SK-N-SH treated with all-trans-retinoic acid at 6 μM for 48 hours (cell line): ENCODE data around the gene MRPL46.

Experiments
- ATAC-seq: fragments of 200-7000 bp; cut with Tn5 transposase; 3 replicates; pipeline ENCODE4 v1.9.1; 2020; ENCODE audit warnings: mild to moderate bottlenecking, moderate library complexity
- ARNTL ChIP-seq: fragments of 450-650 bp; formaldehyde crosslinking; IDR thresholded peaks from 2 replicates; pipeline ENCODE4 v1.5.0; 2020; ENCODE audit warnings: low read depth, mild to moderate bottlenecking, moderate library complexity, borderline replicate concordance
- BACH2 ChIP-seq: fragments of 250-450 bp; sonication (Bioruptor Pico); IDR thresholded peaks from 2 replicates; pipeline ENCODE4 v1.9.0; 2021; ENCODE audit warnings: mild to moderate bottlenecking, borderline replicate concordance
- CSDC2 ChIP-seq: fragments of 250-450 bp; sonication (Bioruptor Pico); IDR thresholded peaks from 2 replicates; pipeline ENCODE4 v1.5.0; 2020; ENCODE audit warnings: mild to moderate bottlenecking, moderate library complexity
- ESRRG ChIP-seq: fragments of 250-450 bp; sonication (Bioruptor Pico); IDR thresholded peaks from 2 replicates; pipeline ENCODE4 v1.6.1; 2021; ENCODE audit warnings: mild to moderate bottlenecking
- GLIS3 ChIP-seq: fragments of 250-450 bp; sonication (Bioruptor Pico); IDR thresholded peaks from 2 replicates; pipeline ENCODE4 v1.5.0; 2020; ENCODE audit warnings: mild to moderate bottlenecking, moderate library complexity
- ISL1 ChIP-seq: fragments of 250-450 bp; sonication (Bioruptor Pico); IDR thresholded peaks from 2 replicates; pipeline ENCODE4 v2.1.2; 2022; ENCODE audit warnings: mild to moderate bottlenecking, moderate library complexity
- OSR1 ChIP-seq: fragments of 250-450 bp; sonication (Bioruptor Pico); IDR thresholded peaks from 2 replicates; pipeline ENCODE4 v1.8.0; 2022; ENCODE audit warnings: moderate library complexity, mild to moderate bottlenecking, inconsistent platforms
- PPARA ChIP-seq: fragments of 250-450 bp; sonication (Bioruptor Pico); IDR thresholded peaks from 2 replicates; pipeline ENCODE4 v1.5.0; 2020; ENCODE audit warnings: mild to moderate bottlenecking, borderline replicate concordance
- RARB ChIP-seq: fragments of 250-450 bp; sonication (Bioruptor Pico); IDR thresholded peaks from 2 replicates; pipeline ENCODE4 v1.8.0; 2021; ENCODE audit warnings: mild to moderate bottlenecking, moderate library complexity
- SNAI2 ChIP-seq: fragments of 250-450 bp; sonication (Bioruptor Pico); IDR thresholded peaks from 2 replicates; pipeline ENCODE4 v1.5.0; 2020; ENCODE audit warnings: mild to moderate bottlenecking, moderate library complexity
- TCF4 ChIP-seq: fragments of 250-450 bp; sonication (Bioruptor Pico); IDR thresholded peaks from 2 replicates; pipeline ENCODE4 v1.8.0; 2021; ENCODE audit warnings: mild to moderate bottlenecking, moderate library complexity, borderline replicate concordance
- ZC3H10 ChIP-seq: fragments of 250-450 bp; sonication (Bioruptor Pico); IDR thresholded peaks from 2 replicates; pipeline ENCODE4 v1.5.1; 2021; ENCODE audit warnings: mild to moderate bottlenecking, moderate library complexity
- ZFP3 ChIP-seq: fragments of 250-450 bp; sonication (Bioruptor Pico); IDR thresholded peaks from 2 replicates; pipeline ENCODE4 v1.5.0; 2020; ENCODE audit warnings: mild to moderate bottlenecking, moderate library complexity
- ZFP30 ChIP-seq: fragments of 450-650 bp; formaldehyde crosslinking; IDR thresholded peaks from 2 replicates; pipeline ENCODE4 v1.5.0; 2022; ENCODE audit warnings: mild to moderate bottlenecking, moderate library complexity
- ZNF565 ChIP-seq: fragments of 450-650 bp; formaldehyde crosslinking; conservative IDR thresholded peaks from 2 replicates; pipeline ENCODE4 v1.5.0; 2020; ENCODE audit warnings: low read depth, mild to moderate bottlenecking, moderate library complexity
- ZNF70 ChIP-seq: fragments of 450-650 bp; formaldehyde crosslinking; IDR thresholded peaks from 2 replicates; pipeline ENCODE4 v1.5.0; 2020; ENCODE audit warnings: mild to moderate bottlenecking, moderate library complexity
- ZNF8 ChIP-seq: fragments of 450-650 bp; formaldehyde crosslinking; IDR thresholded peaks from 2 replicates; pipeline ENCODE4 v1.5.0; 2020; ENCODE audit warnings: mild to moderate bottlenecking, moderate library complexity
- TF ChIP-seq, protein P1 (sequence below): fragments of 250-450 bp; sonication (Bioruptor Pico); IDR thresholded peaks from 2 replicates; pipeline ENCODE4 v1.8.0; 2021; ENCODE audit warnings: low read depth, mild to moderate bottlenecking, moderate library complexity, borderline replicate concordance
- TF ChIP-seq, protein P2 (sequence below): fragments of 250-450 bp; sonication (Bioruptor Pico); IDR thresholded peaks from 2 replicates; pipeline ENCODE4 v1.5.1; 2020; ENCODE audit warnings: low read depth, mild to moderate bottlenecking, moderate library complexity
- TF ChIP-seq, protein P3 (sequence below): fragments of 250-450 bp; sonication (Bioruptor Pico); IDR thresholded peaks from 2 replicates; pipeline ENCODE4 v1.8.0; 2020; ENCODE audit warnings: mild to moderate bottlenecking, moderate library complexity, borderline replicate concordance
- TF ChIP-seq, protein P4 (sequence below): fragments of 250-450 bp; sonication (Bioruptor Pico); IDR thresholded peaks from 2 replicates; pipeline ENCODE4 v1.5.0; 2020; ENCODE audit warnings: mild to moderate bottlenecking, moderate library complexity

The MRPL46 gene

DNA sequence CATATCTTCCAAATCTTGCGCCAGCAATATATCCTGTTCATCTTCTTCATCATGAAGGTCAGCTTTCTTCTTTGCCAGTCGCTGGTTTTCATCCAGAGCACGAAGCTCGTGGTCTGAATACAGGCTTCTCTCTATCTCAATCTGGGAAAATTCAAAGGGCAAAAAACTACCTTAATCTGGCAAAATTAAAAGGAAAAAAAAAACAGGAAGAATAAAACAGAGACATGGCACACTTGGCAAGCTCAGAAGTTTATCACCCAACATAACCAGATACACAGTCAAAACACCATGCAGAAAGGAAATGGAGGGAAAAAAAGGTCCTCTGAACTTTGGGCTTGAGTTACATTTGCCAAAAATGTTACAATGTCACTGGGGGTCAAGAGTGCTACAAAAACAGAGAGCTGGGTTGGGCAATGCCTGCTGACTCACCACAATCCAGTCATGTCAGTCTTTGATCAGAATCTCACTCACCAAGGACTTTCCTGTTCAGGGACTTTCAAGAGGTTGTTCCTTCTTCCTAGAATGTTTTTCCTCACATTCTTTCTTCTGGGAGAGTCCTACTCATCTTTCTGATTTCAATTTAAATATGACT, 1.5 kb downstream of the MRPL46 start:
- no peak for ATAC-seq
- TF ChIP-seq SNAI2 (CRISPR knock-in tag) (no peak), ZNF70 (CRISPR knock-in tag) (no peak), ISL1 (CRISPR knock-in tag) (no peak), ARNTL (no peak), PPARA (no peak), ZFP30 (CRISPR knock-in tag) (no peak), CSDC2 (CRISPR knock-in tag) (no peak), ESRRG (CRISPR knock-in tag) (no peak), ZNF8 (CRISPR knock-in tag) (no peak)
- TF ChIP-seq, protein P1, sequence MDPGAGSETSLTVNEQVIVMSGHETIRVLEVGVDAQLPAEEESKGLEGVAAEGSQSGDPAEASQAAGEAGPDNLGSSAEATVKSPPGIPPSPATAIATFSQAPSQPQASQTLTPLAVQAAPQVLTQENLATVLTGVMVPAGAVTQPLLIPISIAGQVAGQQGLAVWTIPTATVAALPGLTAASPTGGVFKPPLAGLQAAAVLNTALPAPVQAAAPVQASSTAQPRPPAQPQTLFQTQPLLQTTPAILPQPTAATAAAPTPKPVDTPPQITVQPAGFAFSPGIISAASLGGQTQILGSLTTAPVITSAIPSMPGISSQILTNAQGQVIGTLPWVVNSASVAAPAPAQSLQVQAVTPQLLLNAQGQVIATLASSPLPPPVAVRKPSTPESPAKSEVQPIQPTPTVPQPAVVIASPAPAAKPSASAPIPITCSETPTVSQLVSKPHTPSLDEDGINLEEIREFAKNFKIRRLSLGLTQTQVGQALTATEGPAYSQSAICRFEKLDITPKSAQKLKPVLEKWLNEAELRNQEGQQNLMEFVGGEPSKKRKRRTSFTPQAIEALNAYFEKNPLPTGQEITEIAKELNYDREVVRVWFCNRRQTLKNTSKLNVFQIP (CRISPR knock-in tag), result no peak

DNA sequence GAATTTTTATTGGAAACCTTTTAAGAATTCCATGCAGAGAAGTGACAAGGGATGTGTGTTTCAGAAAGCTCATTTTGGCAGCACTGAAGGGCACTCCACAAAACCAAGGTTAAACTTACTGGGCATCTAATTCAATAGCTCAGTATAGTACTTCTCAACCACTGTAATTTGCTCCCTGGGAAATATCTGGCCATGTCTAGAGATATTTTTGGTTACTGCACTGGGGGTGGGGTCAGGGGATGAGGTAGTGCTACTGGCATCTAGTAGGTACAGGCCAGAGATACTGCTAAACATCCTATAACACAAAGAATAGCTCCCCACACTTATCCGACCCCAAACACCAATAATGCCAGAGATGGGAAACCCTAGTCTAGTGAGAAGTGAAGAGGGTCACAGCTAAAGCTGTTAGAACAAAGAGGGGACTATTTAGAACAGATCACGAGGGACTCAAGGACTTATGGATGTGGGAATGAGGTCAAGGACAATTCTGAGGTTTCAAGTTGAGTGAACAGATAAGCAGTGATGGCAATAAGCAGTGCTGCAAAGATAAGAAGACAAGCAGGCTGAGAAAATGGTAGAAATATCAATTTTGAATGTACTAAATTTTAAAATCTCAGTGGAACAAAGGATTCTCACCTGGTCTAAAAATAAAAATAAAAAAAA, 3.2 kb downstream of the MRPL46 start:
- TF ChIP-seq BACH2 (no peak), ZFP30 (CRISPR knock-in tag) (no peak), OSR1 (CRISPR knock-in tag) (no peak), ISL1 (CRISPR knock-in tag) (no peak), ZNF70 (CRISPR knock-in tag) (no peak), TCF4 (CRISPR knock-in tag) (no peak), ZNF8 (CRISPR knock-in tag) (no peak), ZNF565 (no peak), ZC3H10 (CRISPR knock-in tag) (no peak), ESRRG (CRISPR knock-in tag) (no peak), ZFP3 (no peak), SNAI2 (CRISPR knock-in tag) (no peak), CSDC2 (CRISPR knock-in tag) (no peak), PPARA (no peak), GLIS3 (CRISPR knock-in tag) (no peak)
- TF ChIP-seq, protein P2, sequence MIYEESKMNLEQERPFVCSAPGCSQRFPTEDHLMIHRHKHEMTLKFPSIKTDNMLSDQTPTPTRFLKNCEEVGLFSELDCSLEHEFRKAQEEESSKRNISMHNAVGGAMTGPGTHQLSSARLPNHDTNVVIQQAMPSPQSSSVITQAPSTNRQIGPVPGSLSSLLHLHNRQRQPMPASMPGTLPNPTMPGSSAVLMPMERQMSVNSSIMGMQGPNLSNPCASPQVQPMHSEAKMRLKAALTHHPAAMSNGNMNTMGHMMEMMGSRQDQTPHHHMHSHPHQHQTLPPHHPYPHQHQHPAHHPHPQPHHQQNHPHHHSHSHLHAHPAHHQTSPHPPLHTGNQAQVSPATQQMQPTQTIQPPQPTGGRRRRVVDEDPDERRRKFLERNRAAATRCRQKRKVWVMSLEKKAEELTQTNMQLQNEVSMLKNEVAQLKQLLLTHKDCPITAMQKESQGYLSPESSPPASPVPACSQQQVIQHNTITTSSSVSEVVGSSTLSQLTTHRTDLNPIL, result no peak
- TF ChIP-seq, protein P1 (CRISPR knock-in tag), result no peak
- TF ChIP-seq, protein P3, sequence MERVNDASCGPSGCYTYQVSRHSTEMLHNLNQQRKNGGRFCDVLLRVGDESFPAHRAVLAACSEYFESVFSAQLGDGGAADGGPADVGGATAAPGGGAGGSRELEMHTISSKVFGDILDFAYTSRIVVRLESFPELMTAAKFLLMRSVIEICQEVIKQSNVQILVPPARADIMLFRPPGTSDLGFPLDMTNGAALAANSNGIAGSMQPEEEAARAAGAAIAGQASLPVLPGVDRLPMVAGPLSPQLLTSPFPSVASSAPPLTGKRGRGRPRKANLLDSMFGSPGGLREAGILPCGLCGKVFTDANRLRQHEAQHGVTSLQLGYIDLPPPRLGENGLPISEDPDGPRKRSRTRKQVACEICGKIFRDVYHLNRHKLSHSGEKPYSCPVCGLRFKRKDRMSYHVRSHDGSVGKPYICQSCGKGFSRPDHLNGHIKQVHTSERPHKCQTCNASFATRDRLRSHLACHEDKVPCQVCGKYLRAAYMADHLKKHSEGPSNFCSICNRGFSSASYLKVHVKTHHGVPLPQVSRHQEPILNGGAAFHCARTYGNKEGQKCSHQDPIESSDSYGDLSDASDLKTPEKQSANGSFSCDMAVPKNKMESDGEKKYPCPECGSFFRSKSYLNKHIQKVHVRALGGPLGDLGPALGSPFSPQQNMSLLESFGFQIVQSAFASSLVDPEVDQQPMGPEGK (CRISPR knock-in tag), result no peak
- TF ChIP-seq, protein P4, sequence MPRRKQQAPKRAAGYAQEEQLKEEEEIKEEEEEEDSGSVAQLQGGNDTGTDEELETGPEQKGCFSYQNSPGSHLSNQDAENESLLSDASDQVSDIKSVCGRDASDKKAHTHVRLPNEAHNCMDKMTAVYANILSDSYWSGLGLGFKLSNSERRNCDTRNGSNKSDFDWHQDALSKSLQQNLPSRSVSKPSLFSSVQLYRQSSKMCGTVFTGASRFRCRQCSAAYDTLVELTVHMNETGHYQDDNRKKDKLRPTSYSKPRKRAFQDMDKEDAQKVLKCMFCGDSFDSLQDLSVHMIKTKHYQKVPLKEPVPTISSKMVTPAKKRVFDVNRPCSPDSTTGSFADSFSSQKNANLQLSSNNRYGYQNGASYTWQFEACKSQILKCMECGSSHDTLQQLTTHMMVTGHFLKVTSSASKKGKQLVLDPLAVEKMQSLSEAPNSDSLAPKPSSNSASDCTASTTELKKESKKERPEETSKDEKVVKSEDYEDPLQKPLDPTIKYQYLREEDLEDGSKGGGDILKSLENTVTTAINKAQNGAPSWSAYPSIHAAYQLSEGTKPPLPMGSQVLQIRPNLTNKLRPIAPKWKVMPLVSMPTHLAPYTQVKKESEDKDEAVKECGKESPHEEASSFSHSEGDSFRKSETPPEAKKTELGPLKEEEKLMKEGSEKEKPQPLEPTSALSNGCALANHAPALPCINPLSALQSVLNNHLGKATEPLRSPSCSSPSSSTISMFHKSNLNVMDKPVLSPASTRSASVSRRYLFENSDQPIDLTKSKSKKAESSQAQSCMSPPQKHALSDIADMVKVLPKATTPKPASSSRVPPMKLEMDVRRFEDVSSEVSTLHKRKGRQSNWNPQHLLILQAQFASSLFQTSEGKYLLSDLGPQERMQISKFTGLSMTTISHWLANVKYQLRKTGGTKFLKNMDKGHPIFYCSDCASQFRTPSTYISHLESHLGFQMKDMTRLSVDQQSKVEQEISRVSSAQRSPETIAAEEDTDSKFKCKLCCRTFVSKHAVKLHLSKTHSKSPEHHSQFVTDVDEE (CRISPR knock-in tag), result no peak
- TF ChIP-seq, all 23 proteins: peak for 0
- no peak for ATAC-seq

DNA sequence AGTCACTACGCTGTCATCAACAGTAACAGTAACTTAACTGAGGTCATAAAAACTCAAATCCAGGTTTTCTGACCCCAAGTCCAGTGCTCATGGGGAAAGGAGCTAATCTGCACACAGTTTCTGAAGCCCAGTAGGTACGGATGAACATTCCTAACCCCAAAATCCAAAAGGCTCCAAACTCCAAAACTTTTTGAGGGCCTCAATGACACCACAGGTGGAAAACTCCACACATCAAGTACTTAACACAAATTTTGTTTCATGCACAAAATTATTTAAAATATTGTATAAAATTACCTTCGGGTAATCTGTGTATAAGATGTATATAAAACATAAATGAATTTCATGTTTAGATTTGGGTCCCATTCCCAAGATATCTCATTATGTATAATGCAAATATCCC, 10.5 kb downstream of the MRPL46 start:
- ATAC-seq, result no peak
- TF ChIP-seq ARNTL, result no peak
- TF ChIP-seq, protein P2, result no peak
- TF ChIP-seq RARB (CRISPR knock-in tag), result no peak
- TF ChIP-seq ZNF8 (CRISPR knock-in tag), result no peak
- no peak for TF ChIP-seq ZNF565
- TF ChIP-seq CSDC2 (CRISPR knock-in tag), result no peak
- no peak for TF ChIP-seq BACH2
- TF ChIP-seq SNAI2 (CRISPR knock-in tag), result no peak
- TF ChIP-seq ZFP30 (CRISPR knock-in tag), result no peak
